Cardiac fibroblast (primary cell): Measurements from ENCODE around the gene EEF1B2.
"Not testable (repeated sequence)": the region's sequence is repeated elsewhere in the genome, so short reads cannot be mapped to it uniquely, and the experiment has no call there.

ENCODE experiments used
- DNase-seq, 2 donors: peaks; one replicate each; pipeline versions ENCODE4 v3.0.0 to v3.0.0-alpha.2; 2010; ENCODE audit warnings: low read depth in 2 of 2
- H3K4me3 ChIP-seq, 2 donors: replicated peaks in 1 of 2; 1 replicate in 1 of 2; 2 replicates in 1 of 2; pipeline ENCODE4 v1.5.1; 2011; ENCODE audit warnings: low read depth in 2 of 2, low read length in 2 of 2, mild to moderate bottlenecking in 2 of 2, moderate library complexity in 1 of 2
- CTCF ChIP-seq: IDR thresholded peaks from one replicate; pipeline ENCODE4 v1.5.1; 2011; ENCODE audit warnings: low read depth, mild to moderate bottlenecking, low read length, inconsistent platforms

The EEF1B2 gene

GRCh38 chr2:206164261-206164862 is 4.7 kb downstream of the EEF1B2 start:
- peak; percentile 61 to 64 for DNase-seq
- TF ChIP-seq CTCF = peak; percentile 58
- no peak overlapping the region for H3K4me3 ChIP-seq

- H3K4me3 ChIP-seq, DNase-seq: not testable (repeated sequence)
Measured at GRCh38 chr2:206168230-206168629, 8.5 kb downstream of the EEF1B2 start.

- not testable (repeated sequence) for H3K4me3 ChIP-seq, DNase-seq
Measured at GRCh38 chr2:206171624-206172397, 12.1 kb downstream of the EEF1B2 start.

- H3K4me3 ChIP-seq = no peak overlapping the region
- DNase-seq = no peak
- no peak for TF ChIP-seq CTCF
Measured at GRCh38 chr2:206173147-206173546, 13.5 kb downstream of the EEF1B2 start.

GRCh38 chr2:206176121-206176520 is 16.4 kb downstream of the EEF1B2 start:
- TF ChIP-seq CTCF = no peak
- DNase-seq = peak; percentile 11 to 42
- H3K4me3 ChIP-seq = no peak overlapping the region

- no peak overlapping the region for H3K4me3 ChIP-seq
- no peak for TF ChIP-seq CTCF
- DNase-seq = peak; percentile 18 to 34
Measured at GRCh38 chr2:206176901-206177300, 17.2 kb downstream of the EEF1B2 start.

- DNase-seq = peak in 1 of 2 donors; percentile 34
- not testable (repeated sequence) for H3K4me3 ChIP-seq
Measured at GRCh38 chr2:206181526-206181925, 21.8 kb downstream of the EEF1B2 start.

- no peak for TF ChIP-seq CTCF
- DNase-seq = no peak
Measured at GRCh38 chr2:206189691-206190090, 30.0 kb downstream of the EEF1B2 start.

More at GRCh38 chr2:206189691-206190090, 30.0 kb downstream of the EEF1B2 start:
- H3K4me3 ChIP-seq = no peak overlapping the region
